Fibroblast of skin of left quadriceps (primary cell): ENCODE measurements around the gene MRPS24.

ENCODE experiments used
- DNase-seq, 2 experiments: peaks; one replicate each; pipeline ENCODE4 v3.0.0-alpha.2; 2013; ENCODE audit warnings: low read depth in 2 of 2

MRPS24 gene

GRCh38 chr7:43877968-43878864 lies 8.9 kb upstream of the MRPS24 start:
- no peak for DNase-seq

GRCh38 chr7:43876976-43877745 lies 7.8 kb upstream of the MRPS24 start:
- DNase-seq, result no peak

GRCh38 chr7:43876241-43876640 lies 6.9 kb upstream of the MRPS24 start:
- no peak for DNase-seq

GRCh38 chr7:43873300-43873699 lies 4.0 kb upstream of the MRPS24 start:
- peak; percentile 20 to 21 for DNase-seq

- peak; percentile 42 to 48 for DNase-seq
Measured at GRCh38 chr7:43872406-43873110, 3.2 kb upstream of the MRPS24 start.

GRCh38 chr7:43871064-43871463 lies 1.7 kb upstream of the MRPS24 start:
- no peak for DNase-seq

- no peak for DNase-seq
Measured at GRCh38 chr7:43870316-43870715, 999 bp upstream of the MRPS24 start.

- peak; percentile 83 to 84 for DNase-seq
Measured at GRCh38 chr7:43869867-43870240, 537 bp upstream of the MRPS24 start.

GRCh38 chr7:43868681-43869005 lies 674 bp downstream of the MRPS24 start:
- DNase-seq, result no peak

GRCh38 chr7:43868181-43868580 lies 1.1 kb downstream of the MRPS24 start:
- DNase-seq, result no peak

- no peak for DNase-seq
Measured at GRCh38 chr7:43865277-43865676, 4.0 kb downstream of the MRPS24 start.

- no peak for DNase-seq
Measured at GRCh38 chr7:43864126-43864525, 5.2 kb downstream of the MRPS24 start.

- no peak for DNase-seq
Measured at GRCh38 chr7:43856996-43857395, 12.3 kb downstream of the MRPS24 start.

- no peak for DNase-seq
Measured at GRCh38 chr7:43856316-43856715, 13.0 kb downstream of the MRPS24 start.

GRCh38 chr7:43855176-43855575 lies 14.1 kb downstream of the MRPS24 start:
- no peak for DNase-seq

GRCh38 chr7:43851805-43852204 lies 17.5 kb downstream of the MRPS24 start:
- no peak for DNase-seq

GRCh38 chr7:43850348-43851116 lies 18.8 kb downstream of the MRPS24 start:
- no peak for DNase-seq

GRCh38 chr7:43849047-43849446 lies 20.3 kb downstream of the MRPS24 start:
- DNase-seq, result no peak

GRCh38 chr7:43847496-43847895 lies 21.8 kb downstream of the MRPS24 start:
- DNase-seq, result no peak

- no peak for DNase-seq
Measured at GRCh38 chr7:43844662-43845061, 24.7 kb downstream of the MRPS24 start.

GRCh38 chr7:43844257-43844656 lies 25.1 kb downstream of the MRPS24 start:
- DNase-seq, result no peak

- no peak for DNase-seq
Measured at GRCh38 chr7:43843296-43843695, 26.0 kb downstream of the MRPS24 start.
